B cell (primary cell): ENCODE measurements around the gene MYMX. TPM values are rescaled to one million over a fixed set of nuclear protein-coding genes. Genes with fewer than 3 reads are reported as not detected.

Experiments
- ATAC-seq: fragments of 200-7000 bp; cut with Tn5 transposase; one replicate; pipeline ENCODE4 v1.10.0; 2021; ENCODE audit warnings: low read depth, mild to moderate bottlenecking, moderate number of reproducible peaks, moderate library complexity
- CTCF ChIA-PET: fragments of 350-600 bp; sonication (Branson Sonifier 250); formaldehyde crosslinking; loops from one replicate; lab custom pipeline; 2021; ENCODE audit warnings: antibody characterized with exemption, inconsistent platforms; lab: Charles Lee
- POLR2A ChIA-PET: fragments of 350-600 bp; sonication (Branson Sonifier 250); formaldehyde crosslinking; loops from one replicate; lab custom pipeline; 2021; ENCODE audit warnings: antibody characterized with exemption; lab: Charles Lee
- DNase-seq: peaks from one replicate; pipeline ENCODE4 v3.0.0; 2013
- H2AFZ ChIP-seq: 2 replicates; pipeline ENCODE4 v1.6.1; 2012; ENCODE audit warnings: mild to moderate bottlenecking, low read depth, low read length; ENCODE audit not compliant: insufficient read depth, poor library complexity, severe bottlenecking
- H3K27ac ChIP-seq, 2 donors: 1 replicate in 1 of 2; 2 replicates in 1 of 2; pipeline ENCODE4 v1.5.1; 2012 to 2013; ENCODE audit warnings: low read length in 2 of 2, mild to moderate bottlenecking in 2 of 2, moderate library complexity in 1 of 2
- H3K27me3 ChIP-seq, 4 experiments: fragments of 200-600 bp in 1 of 4; sonication (generic) in 1 of 4; replicated peaks in 1 of 4; 1 replicate in 2 of 4; 2 replicates in 2 of 4; pipeline versions ENCODE4 v1.6.1 to v1.7.0; 2013 to 2016; ENCODE audit warnings: low read length in 3 of 4, mild to moderate bottlenecking in 2 of 4, mixed read lengths in 1 of 4, moderate library complexity in 1 of 4; ENCODE audit not compliant: insufficient read depth in 4 of 4, control insufficient read depth in 3 of 4; ENCODE audit errors: control extremely low read depth in 1 of 4
- H3K36me3 ChIP-seq, 2 experiments: replicated peaks in 1 of 2; 1 replicate in 1 of 2; 2 replicates in 1 of 2; pipeline versions ENCODE4 v1.6.1 to v1.7.1; 2013; ENCODE audit warnings: low read length in 1 of 2; ENCODE audit not compliant: insufficient read depth in 2 of 2, control insufficient read depth in 1 of 2; ENCODE audit errors: control extremely low read depth in 1 of 2, extremely low read depth in 1 of 2
- H3K4me1 ChIP-seq, 2 donors: fragments of 200-600 bp in 1 of 2; sonication (generic) in 1 of 2; 1 replicate in 1 of 2; 2 replicates in 1 of 2; pipeline versions ENCODE4 v1.5.1 to v1.6.1; 2013 to 2017; ENCODE audit warnings: low read length in 2 of 2; ENCODE audit not compliant: control insufficient read depth in 2 of 2, insufficient read depth in 2 of 2
- H3K4me2 ChIP-seq: replicated peaks from 2 replicates; pipeline ENCODE3; 2012; ENCODE audit warnings: mild to moderate bottlenecking, low read depth, low read length; ENCODE audit not compliant: poor library complexity, severe bottlenecking
- H3K4me3 ChIP-seq, 5 experiments: fragments of 200-600 bp in 1 of 5; sonication (generic) in 1 of 5; 1 replicate in 3 of 5; 2 replicates in 2 of 5; pipeline versions ENCODE4 v1.5.1 to v1.7.0; 2011 to 2016; ENCODE audit warnings: low read length in 4 of 5, mild to moderate bottlenecking in 4 of 5, low read depth in 2 of 5, control low read depth in 1 of 5, moderate library complexity in 1 of 5; ENCODE audit not compliant: insufficient read depth in 1 of 5; ENCODE audit errors: control extremely low read depth in 1 of 5, extremely low read depth in 1 of 5
- H3K79me2 ChIP-seq: fragments of 200-600 bp; sonication (generic); one replicate; pipeline ENCODE4 v1.6.0; 2016; ENCODE audit warnings: low read length; ENCODE audit not compliant: control insufficient read depth, insufficient read depth
- H3K9ac ChIP-seq: fragments of 200-600 bp; sonication (generic); 2 replicates; pipeline ENCODE4 v1.6.1; 2017; ENCODE audit warnings: mild to moderate bottlenecking, low read length, moderate library complexity
- H3K9me3 ChIP-seq, 3 donors: one replicate each; pipeline versions ENCODE4 v1.6.1 to v1.7.1; 2013; ENCODE audit warnings: low read length in 2 of 3; ENCODE audit not compliant: control insufficient read depth in 2 of 3, insufficient read depth in 1 of 3; ENCODE audit errors: control extremely low read depth in 1 of 3
- H4K20me1 ChIP-seq: 2 replicates; pipeline ENCODE4 v1.6.0; 2012; ENCODE audit warnings: mild to moderate bottlenecking, low read length; ENCODE audit not compliant: insufficient read depth, control insufficient read depth, poor library complexity, severe bottlenecking
- H3K27ac Mint-ChIP-seq: one replicate; pipeline ENCODE4 v1.8.0; 2021; ENCODE audit warnings: mixed read lengths
- H3K27me3 Mint-ChIP-seq: one replicate; pipeline ENCODE4 v1.8.0; 2021; ENCODE audit warnings: mixed read lengths
- H3K4me1 Mint-ChIP-seq: one replicate; pipeline ENCODE4 v1.8.0; 2021; ENCODE audit warnings: mixed read lengths
- H3K4me3 Mint-ChIP-seq: one replicate; pipeline ENCODE4 v1.8.0; 2021; ENCODE audit warnings: mixed read lengths
- H3K9me3 Mint-ChIP-seq: one replicate; pipeline ENCODE4 v1.8.0; 2022; ENCODE audit warnings: mixed read lengths; ENCODE audit not compliant: insufficient read depth
- CTCF ChIP-seq: fragments of 200-600 bp; IDR thresholded peaks from one replicate; pipeline ENCODE4 v1.8.0; 2022; ENCODE audit warnings: antibody characterized with exemption, mild to moderate bottlenecking
- EZH2 ChIP-seq: IDR thresholded peaks from 2 replicates; pipeline ENCODE4 v1.6.1; 2012; ENCODE audit warnings: borderline replicate concordance, low read depth, mild to moderate bottlenecking, moderate library complexity, low read length; ENCODE audit not compliant: insufficient read depth, poor library complexity, severe bottlenecking
- WGBS: methylation state at CpG from one replicate; pipeline ENCODE4 v1.1.5; 2013; ENCODE audit warnings: missing lambda C conversion rate; ENCODE audit not compliant: insufficient coverage; 5-methylcytosine and 5-hydroxymethylcytosine counted together
- intact Hi-C: fragments of 100-400 bp; cut with micrococcal nuclease; formaldehyde crosslinking; loops from one replicate; pipeline ENCODE4 v1.10.0; 2022
- polyA plus RNA-seq: library from polyadenylated mRNA; depleted of rRNA; stranded (reverse); fragments of >200 nt; gene quantifications from 2 replicates; pipeline ENCODE4 v1.2.3, GENCODE V29; 2012
- total RNA-seq, 2 donors: library from RNA; stranded (reverse); fragments of 120-200 nt in 1 of 2; gene quantifications; 1 replicate in 1 of 2; 2 replicates in 1 of 2; pipeline versions ENCODE4 v1.2.3 to v1.2.4, GENCODE V29; 2013 to 2022

Gene MYMX
- total and polyA plus RNA-seq, 2 donors (not counting 1 experiment from before 2014, with no cell fraction given) = not detected

GRCh38 chr6:44219815-44220784 lies 3.4 kb downstream of the MYMX start:
- ChIA-PET CTCF (interaction anchor here (0.6 to 2.0 kb wide), 6 partner anchors 12 to 93 kb away, joined by 3 to 6 read pairs (median 3); partner anchors contain the start of gene AARS2), POLR2A (interaction anchor here (0.6 to 2.4 kb wide), 3 partner anchors 18 to 167 kb away, joined by 3 to 11 read pairs (median 5); partner anchors contain the start of genes CDC5L and HSP90AB1)
- no peaks in the 10 kb centered on the region for H3K79me2 ChIP-seq
- H3K36me3 ChIP-seq = no peaks in the 10 kb centered on the region
- peak overlapping the region in 2 of 5 experiments; percentile 51 to 58 for H3K4me3 ChIP-seq
- intact Hi-C loops = loop anchor here (5.0 kb wide), 2 partner anchors 48 to 167 kb away; partner anchors contain the start of gene CDC5L
- no peak overlapping the region for H3K27ac ChIP-seq
- no peak overlapping the region for H3K9ac ChIP-seq
- 68% methylated on average over 15 of the region's 28 CpGs for WGBS
- peaks cover 26 to 45% of the 10 kb centered on the region in 2 donors for H3K4me1 ChIP-seq
- Mint-ChIP-seq H3K4me1 (peaks cover 41% of the 10 kb centered on the region), H3K27me3 (no peaks in the 10 kb centered on the region), H3K4me3 (peak overlapping the region; percentile 85), H3K9me3 (no peaks in the 10 kb centered on the region), H3K27ac (no peak overlapping the region)
- DNase-seq (no peak), ATAC-seq (no peak)
- no peaks in the 10 kb centered on the region for H4K20me1 ChIP-seq
- peak overlapping the region; percentile 97 for H3K4me2 ChIP-seq
- no peaks in the 10 kb centered on the region for H3K9me3 ChIP-seq
- peak overlapping the region; percentile 87 for H2AFZ ChIP-seq
- no peak for TF ChIP-seq EZH2
- TF ChIP-seq CTCF = no peak
- H3K27me3 ChIP-seq = peaks cover 0 to 2% (median 0%) of the 10 kb centered on the region in 4 experiments
